ENCODE data around the gene ASPG. TPM values are rescaled to one million over a fixed set of nuclear protein-coding genes. Genes with fewer than 3 reads are reported as not detected.

Gene ASPG
- total and polyA plus RNA-seq, 2 donors (not counting 3 experiments of a cell fraction or from before 2014, with no cell fraction given) = not detected

DNA sequence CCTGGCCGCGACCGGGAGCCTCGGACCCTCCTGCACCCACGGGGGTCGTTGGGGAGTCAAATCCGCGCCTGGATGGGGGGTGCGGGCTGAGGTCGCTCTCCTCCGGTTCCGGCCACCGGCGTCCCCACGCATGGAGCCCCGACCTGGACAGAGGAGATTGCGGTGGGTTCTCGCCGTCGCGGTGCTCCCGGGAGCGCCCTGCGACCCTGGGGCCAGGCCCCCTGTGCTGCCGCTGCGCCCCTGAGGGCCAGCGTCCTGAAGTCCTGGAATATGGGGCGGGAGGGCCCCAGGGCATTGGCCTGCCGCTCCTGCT lies 345 bp downstream of the ASPG start:
- intact Hi-C loops (cut with micrococcal nuclease) = no loop called here
- no peaks in the 10 kb centered on the region for H4K20me1 ChIP-seq (replicated peaks; ENCODE audit: control insufficient read depth, extremely low read depth, insufficient read depth, low read length)
- H3K27me3 ChIP-seq (ENCODE audit: control insufficient read depth in 2 of 2, insufficient read depth in 2 of 2, low read length in 2 of 2) = peaks cover 8 to 10% of the 10 kb centered on the region in 2 experiments
- no peak overlapping the region for H3K27ac ChIP-seq (ENCODE audit: insufficient read depth, low read depth, low read length)
- no peaks in the 10 kb centered on the region for H3K4me1 ChIP-seq (ENCODE audit: control insufficient read depth, extremely low read depth, insufficient read depth, low read length)
- dilution Hi-C loops (cut with MboI; ENCODE audit: extremely low pct_ligation_motif_present, low sequenced_read_pairs) = no loop called here
- FAIRE-seq = no peak
- no peak for DNase-seq (ENCODE audit: low read depth, low spot score)
- H3K4me2 ChIP-seq (ENCODE audit: insufficient read depth, low read length) = no peak overlapping the region
- no peaks in the 10 kb centered on the region for H3K36me3 ChIP-seq (ENCODE audit: control insufficient read depth in 2 of 2, extremely low read depth in 1 of 2, insufficient read depth in 2 of 2, low read length in 2 of 2)
- H3K9ac ChIP-seq (replicated peaks; ENCODE audit: extremely low read depth, insufficient read depth, low read length) = no peak overlapping the region
- H3K4me3 ChIP-seq (replicated peaks in 1 of 3; ENCODE audit: insufficient read depth in 1 of 3, low read depth in 1 of 3, low read length in 3 of 3) = no peak overlapping the region
- BruUV-seq (replicated peaks) = no TSS peak
- CTCF ChIA-PET = no interaction called here
- no peaks in the 10 kb centered on the region for H3K9me1 ChIP-seq (replicated peaks; ENCODE audit: control insufficient read depth, extremely low read depth, insufficient read depth, low read length)
- H3K79me2 ChIP-seq (ENCODE audit: control insufficient read depth, insufficient read depth, low read length) = no peaks in the 10 kb centered on the region
- H3K9me3 ChIP-seq (replicated peaks; ENCODE audit: control insufficient read depth, insufficient read depth, low read length) = no peaks in the 10 kb centered on the region
- TF ChIP-seq, protein P1, sequence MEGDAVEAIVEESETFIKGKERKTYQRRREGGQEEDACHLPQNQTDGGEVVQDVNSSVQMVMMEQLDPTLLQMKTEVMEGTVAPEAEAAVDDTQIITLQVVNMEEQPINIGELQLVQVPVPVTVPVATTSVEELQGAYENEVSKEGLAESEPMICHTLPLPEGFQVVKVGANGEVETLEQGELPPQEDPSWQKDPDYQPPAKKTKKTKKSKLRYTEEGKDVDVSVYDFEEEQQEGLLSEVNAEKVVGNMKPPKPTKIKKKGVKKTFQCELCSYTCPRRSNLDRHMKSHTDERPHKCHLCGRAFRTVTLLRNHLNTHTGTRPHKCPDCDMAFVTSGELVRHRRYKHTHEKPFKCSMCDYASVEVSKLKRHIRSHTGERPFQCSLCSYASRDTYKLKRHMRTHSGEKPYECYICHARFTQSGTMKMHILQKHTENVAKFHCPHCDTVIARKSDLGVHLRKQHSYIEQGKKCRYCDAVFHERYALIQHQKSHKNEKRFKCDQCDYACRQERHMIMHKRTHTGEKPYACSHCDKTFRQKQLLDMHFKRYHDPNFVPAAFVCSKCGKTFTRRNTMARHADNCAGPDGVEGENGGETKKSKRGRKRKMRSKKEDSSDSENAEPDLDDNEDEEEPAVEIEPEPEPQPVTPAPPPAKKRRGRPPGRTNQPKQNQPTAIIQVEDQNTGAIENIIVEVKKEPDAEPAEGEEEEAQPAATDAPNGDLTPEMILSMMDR (IDR thresholded peaks at IDR 0.05; ENCODE audit: extremely low read depth in 1 of 2, insufficient read depth in 1 of 2, low read depth in 1 of 2, low read length in 2 of 2) = no peak
- TF ChIP-seq EZH2 (IDR thresholded peaks at IDR 0.05; ENCODE audit: borderline replicate concordance, low read depth, low read length, severe bottlenecking) (no peak), GATA2 (IDR thresholded peaks at IDR 0.05; ENCODE audit: insufficient read depth, insufficient read length, low read depth, low read length) (no peak), JUN (IDR thresholded peaks at IDR 0.05; ENCODE audit: borderline replicate concordance, insufficient read depth, insufficient read length, low read depth) (no peak), POLR2A (IDR thresholded peaks at IDR 0.05; ENCODE audit: low read depth, low read length) (no peak), MYC (IDR thresholded peaks at IDR 0.05; ENCODE audit: low read depth, low read length) (no peak), MAX (IDR thresholded peaks at IDR 0.05; ENCODE audit: insufficient read depth, insufficient read length) (no peak), FOS (IDR thresholded peaks at IDR 0.05; ENCODE audit: borderline replicate concordance, insufficient read depth, low read length) (no peak), POLR2AphosphoS5 (IDR thresholded peaks at IDR 0.05; ENCODE audit: insufficient read depth, low read depth, low read length) (no peak)
- no peak overlapping the region for H2AFZ ChIP-seq (ENCODE audit: low read depth, low read length)
- POLR2A ChIA-PET = no interaction called here

Data from endothelial cell of umbilical vein (primary cell).